LHCN-M2 (cell line): ENCODE results near the gene PRMT7. TPM values are rescaled to one million over a fixed set of nuclear protein-coding genes. Genes with fewer than 3 reads are reported as not detected.

Experiments used
- total RNA-seq: library from RNA; depleted of rRNA; stranded (reverse); fragments of >200 nt; gene quantifications from 2 replicates; pipeline ENCODE4 v1.2.3, GENCODE V29; 2014; rRNA removed

The PRMT7 gene
- total RNA-seq, 1 experiment from 2014 or later: 65.0 TPM

Other genes starting within 250 kb of the PRMT7 start
- gene NFATC3, start 225.6 kb upstream of the PRMT7 start, total RNA-seq: 22.3 and 26.5 TPM in 2 replicates
- 0.13 TPM in 1 of 2 replicates, not detected in the other for gene ESRP2, start 74.9 kb upstream of the PRMT7 start, total RNA-seq
- 24.0 and 31.1 TPM in 2 replicates for gene PLA2G15, start 65.6 kb upstream of the PRMT7 start, total RNA-seq
- 14.9 and 19.3 TPM in 2 replicates for gene SLC7A6, start 46.5 kb upstream of the PRMT7 start, total RNA-seq
- gene SLC7A6OS, start 73 bp upstream of the PRMT7 start, total RNA-seq: 12.0 and 12.1 TPM in 2 replicates
- gene SMPD3, start 137.5 kb downstream of the PRMT7 start, total RNA-seq: 0.17 TPM in 1 of 2 replicates, not detected in the other
- gene ZFP90, start 228.3 kb downstream of the PRMT7 start, total RNA-seq: 27.6 and 38.7 TPM in 2 replicates